PC-9 (cell line): ENCODE results near the gene ARAP3. TPM values are rescaled to one million over a fixed set of nuclear protein-coding genes. Genes with fewer than 3 reads are reported as not detected.

Source experiments
- BruUV-seq: library from RNA; stranded (reverse); fragments of 400-500 nt; replicated peaks from 2 replicates; lab custom pipeline; 2021; lab: Mats Ljungman, UMichigan
- CTCF ChIA-PET: fragments of 300-600 bp; sonication (Branson Sonifier 250); formaldehyde crosslinking; loops from one replicate; lab custom pipeline; 2022; ENCODE audit warnings: antibody characterized with exemption; lab: Charles Lee
- POLR2A ChIA-PET: fragments of 300-600 bp; sonication (Branson Sonifier 250); formaldehyde crosslinking; loops from one replicate; lab custom pipeline; 2022; ENCODE audit warnings: antibody characterized with exemption; ENCODE audit not compliant: unreplicated experiment; lab: Charles Lee
- DNase-seq, 2 experiments: peaks; one replicate each; pipeline versions ENCODE4 v3.0.0 to v3.0.0-alpha.2; 2015 to 2022; ENCODE audit warnings: mixed read lengths in 1 of 2
- H2AFZ ChIP-seq: fragments of 200-600 bp; sonication (generic); 2 replicates; pipeline ENCODE4 v1.8.1; 2017; ENCODE audit warnings: antibody characterized with exemption
- H3F3A ChIP-seq: fragments of 200-600 bp; sonication (generic); 2 replicates; pipeline ENCODE4 v1.8.1; 2017; ENCODE audit warnings: antibody characterized with exemption, mild to moderate bottlenecking, low read depth; ENCODE audit not compliant: insufficient read depth
- H3K27ac ChIP-seq: fragments of 200-600 bp; sonication (generic); 2 replicates; pipeline ENCODE4 v1.6.1; 2016; ENCODE audit warnings: mixed run types
- H3K27me3 ChIP-seq: fragments of 200-600 bp; sonication (generic); 2 replicates; pipeline ENCODE4 v1.6.1; 2016; ENCODE audit warnings: low read depth, mixed run types; ENCODE audit not compliant: insufficient read depth
- H3K36me3 ChIP-seq: fragments of 200-600 bp; sonication (generic); 2 replicates; pipeline ENCODE4 v1.6.1; 2016; ENCODE audit warnings: low read depth, mixed run types
- H3K4me1 ChIP-seq: fragments of 200-600 bp; sonication (generic); replicated peaks from 2 replicates; pipeline ENCODE4 v1.6.1; 2016; ENCODE audit warnings: mixed run types; ENCODE audit not compliant: insufficient read depth
- H3K4me2 ChIP-seq: fragments of 200-600 bp; sonication (generic); 2 replicates; pipeline ENCODE4 v1.6.1; 2017; ENCODE audit warnings: mixed run types
- H3K4me3 ChIP-seq: fragments of 200-600 bp; sonication (generic); 2 replicates; pipeline ENCODE4 v1.6.1; 2016; ENCODE audit warnings: mixed run types
- H3K79me2 ChIP-seq: fragments of 200-600 bp; sonication (generic); 2 replicates; pipeline ENCODE4 v1.6.1; 2017; ENCODE audit warnings: low read depth, mixed run types
- H3K9me2 ChIP-seq: fragments of 200-600 bp; sonication (generic); 2 replicates; pipeline ENCODE4 v1.8.1; 2017; ENCODE audit warnings: mild to moderate bottlenecking; ENCODE audit not compliant: insufficient read depth
- H3K9me3 ChIP-seq: fragments of 200-600 bp; sonication (generic); 2 replicates; pipeline ENCODE4 v1.8.1; 2016; ENCODE audit warnings: low read depth; ENCODE audit not compliant: insufficient read depth
- H4K20me1 ChIP-seq: fragments of 200-600 bp; sonication (generic); 2 replicates; pipeline ENCODE4 v1.8.1; 2017; ENCODE audit not compliant: insufficient read depth
- EZH2 ChIP-seq: fragments of 200-600 bp; sonication (generic); IDR thresholded peaks from 2 replicates; pipeline ENCODE4 v1.8.0; 2017; ENCODE audit warnings: antibody characterized with exemption, low read depth
- intact Hi-C: fragments of 100-400 bp; cut with micrococcal nuclease; formaldehyde crosslinking; loops from one replicate; pipeline ENCODE4 v1.10.0; 2022; ENCODE audit not compliant: unreplicated experiment
- total RNA-seq: library from RNA; stranded (reverse); gene quantifications from 2 replicates; pipeline ENCODE4 v1.2.3, GENCODE V29; 2021
- TF ChIP-seq, protein P1 (sequence below): fragments of 200-600 bp; sonication (generic); conservative IDR thresholded peaks from 2 replicates; pipeline ENCODE4 v1.6.1; 2017; ENCODE audit warnings: mixed run types, antibody characterized with exemption, mild to moderate bottlenecking, moderate library complexity

ARAP3 gene
- total RNA-seq, 1 experiment from 2014 or later, result 28.0 TPM

- Histone ChIP-seq H3K79me2 (peaks cover 44% of the 10 kb centered on the region), H3K4me2 (no peak overlapping the region), H3K9me2 (no peaks in the 10 kb centered on the region), H3K36me3 (peaks cover 11% of the 10 kb centered on the region; the same call in 1 of the 2 replicates), H2AFZ (no peak overlapping the region), H3K27me3 (no peaks in the 10 kb centered on the region), H3K4me3 (no peak overlapping the region), H3K9me3 (no peaks in the 10 kb centered on the region), H3K27ac (no peak overlapping the region), H3F3A (no peaks in the 10 kb centered on the region), H3K4me1 (peaks cover 13% of the 10 kb centered on the region), H4K20me1 (peaks cover 22% of the 10 kb centered on the region)
- intact Hi-C loops, result no loop called here
- CTCF ChIA-PET, result no interaction called here
- POLR2A ChIA-PET, result no interaction called here
- no peak for DNase-seq
- TF ChIP-seq, protein P1, sequence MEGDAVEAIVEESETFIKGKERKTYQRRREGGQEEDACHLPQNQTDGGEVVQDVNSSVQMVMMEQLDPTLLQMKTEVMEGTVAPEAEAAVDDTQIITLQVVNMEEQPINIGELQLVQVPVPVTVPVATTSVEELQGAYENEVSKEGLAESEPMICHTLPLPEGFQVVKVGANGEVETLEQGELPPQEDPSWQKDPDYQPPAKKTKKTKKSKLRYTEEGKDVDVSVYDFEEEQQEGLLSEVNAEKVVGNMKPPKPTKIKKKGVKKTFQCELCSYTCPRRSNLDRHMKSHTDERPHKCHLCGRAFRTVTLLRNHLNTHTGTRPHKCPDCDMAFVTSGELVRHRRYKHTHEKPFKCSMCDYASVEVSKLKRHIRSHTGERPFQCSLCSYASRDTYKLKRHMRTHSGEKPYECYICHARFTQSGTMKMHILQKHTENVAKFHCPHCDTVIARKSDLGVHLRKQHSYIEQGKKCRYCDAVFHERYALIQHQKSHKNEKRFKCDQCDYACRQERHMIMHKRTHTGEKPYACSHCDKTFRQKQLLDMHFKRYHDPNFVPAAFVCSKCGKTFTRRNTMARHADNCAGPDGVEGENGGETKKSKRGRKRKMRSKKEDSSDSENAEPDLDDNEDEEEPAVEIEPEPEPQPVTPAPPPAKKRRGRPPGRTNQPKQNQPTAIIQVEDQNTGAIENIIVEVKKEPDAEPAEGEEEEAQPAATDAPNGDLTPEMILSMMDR, result no peak
- TF ChIP-seq EZH2, result no peak
- BruUV-seq, result no TSS peak
These were observed 49.4 kb downstream of the ARAP3 start for GRCh38 chr5:141632650-141633049.

- H3K27ac ChIP-seq, result no peak overlapping the region
- H2AFZ ChIP-seq, result no peak overlapping the region
- H3K4me1 ChIP-seq, result peaks cover 7% of the 10 kb centered on the region
- peaks cover 18% of the 10 kb centered on the region for H4K20me1 ChIP-seq
- BruUV-seq, result no TSS peak
- no peak overlapping the region for H3K4me2 ChIP-seq
- peaks cover 13% of the 10 kb centered on the region; the same call in 1 of the 2 replicates for H3K36me3 ChIP-seq
- no peak overlapping the region for H3K4me3 ChIP-seq
- TF ChIP-seq, protein P1, result no peak
- TF ChIP-seq EZH2, result no peak
- H3F3A ChIP-seq, result no peaks in the 10 kb centered on the region
- intact Hi-C loops, result no loop called here
- no peaks in the 10 kb centered on the region for H3K9me2 ChIP-seq
- no peak for DNase-seq
- H3K79me2 ChIP-seq, result peaks cover 35% of the 10 kb centered on the region
- no peaks in the 10 kb centered on the region for H3K27me3 ChIP-seq
- H3K9me3 ChIP-seq, result no peaks in the 10 kb centered on the region
- ChIA-PET CTCF (no interaction called here), POLR2A (no interaction called here)
These were observed 51.4 kb downstream of the ARAP3 start for GRCh38 chr5:141630570-141631140.

DNA sequence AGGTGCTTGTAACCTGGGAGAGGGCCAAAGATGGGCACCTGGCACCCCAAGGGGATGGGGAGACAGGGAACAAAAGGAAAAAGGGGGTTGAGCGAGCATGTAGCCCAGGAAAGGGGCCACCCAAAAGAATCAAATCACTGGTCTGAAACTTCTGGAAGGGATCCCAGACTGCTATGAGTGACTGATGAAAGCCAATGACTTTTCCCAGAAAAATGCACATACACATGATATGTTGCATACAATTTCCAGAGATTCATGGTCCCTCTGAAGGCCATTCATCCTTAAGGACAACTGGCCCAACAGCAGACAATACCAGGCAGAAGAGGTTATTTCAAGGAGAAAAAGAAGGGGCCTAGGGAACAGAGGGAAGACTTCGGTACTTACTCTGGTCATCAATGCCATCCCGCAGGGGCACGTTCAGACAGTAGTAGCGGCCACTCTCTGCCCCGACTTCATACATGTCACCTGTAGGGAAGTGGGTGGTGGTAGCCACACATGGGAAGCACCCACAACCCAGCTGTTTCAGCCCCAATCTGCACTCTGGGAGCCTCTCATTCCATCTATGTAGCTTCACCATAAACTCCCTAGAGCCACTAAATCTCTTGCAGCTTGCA, 53.7 kb downstream of the ARAP3 start:
- no TSS peak for BruUV-seq
- no peaks in the 10 kb centered on the region for H3K9me3 ChIP-seq
- intact Hi-C loops, result no loop called here
- POLR2A ChIA-PET, result no interaction called here
- peaks cover 8% of the 10 kb centered on the region; the same call in 1 of the 2 replicates for H4K20me1 ChIP-seq
- no peak for TF ChIP-seq EZH2
- TF ChIP-seq, protein P1, result no peak
- no peak overlapping the region for H3K27ac ChIP-seq
- no peak overlapping the region for H3K4me3 ChIP-seq
- no peak for DNase-seq
- no peaks in the 10 kb centered on the region for H3F3A ChIP-seq
- H3K9me2 ChIP-seq, result no peaks in the 10 kb centered on the region
- no peaks in the 10 kb centered on the region for H3K27me3 ChIP-seq
- peaks cover 21% of the 10 kb centered on the region; the same call in 1 of the 2 replicates for H3K36me3 ChIP-seq
- H3K79me2 ChIP-seq, result peaks cover 12% of the 10 kb centered on the region
- no peaks in the 10 kb centered on the region for H3K4me1 ChIP-seq
- no peak overlapping the region for H3K4me2 ChIP-seq
- H2AFZ ChIP-seq, result no peak overlapping the region
- CTCF ChIA-PET, result interaction anchor here (1.1 kb wide), 1 partner anchor 37 kb away, joined by 7 read pairs; no protein-coding TSS in a partner anchor
